ENCODE results near the gene TSHZ2. TPM values are rescaled to one million over a fixed set of nuclear protein-coding genes. Genes with fewer than 3 reads are reported as not detected.

TSHZ2 gene
- total and polyA plus RNA-seq, 9 donors = 7.3 to 23.1 (median 12.5) TPM

DNA sequence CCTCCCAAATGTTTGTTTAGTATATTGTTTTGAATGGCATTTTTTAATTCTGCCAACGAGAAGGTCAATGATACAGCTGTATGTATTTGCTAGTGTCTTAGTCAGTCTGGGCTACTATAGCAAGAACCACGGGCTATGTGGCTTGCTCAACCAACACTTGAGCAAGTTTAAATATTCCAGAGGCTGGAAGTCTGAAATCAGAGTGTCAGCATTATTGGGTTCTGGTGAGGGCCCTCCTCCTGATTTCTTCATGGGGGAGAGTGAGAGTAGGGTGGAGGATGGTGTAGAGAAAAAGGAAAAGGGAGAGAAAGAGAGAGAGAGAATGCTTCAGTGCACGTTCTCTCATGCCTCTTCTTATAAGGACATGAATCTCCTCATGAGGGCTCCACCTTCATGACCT is 144.6 kb downstream of the TSHZ2 start:
- Histone ChIP-seq H3K27ac (ENCODE audit: low read length) (no peak overlapping the region), H3K36me3 (ENCODE audit: control insufficient read depth, insufficient read depth, low read length) (no peaks in the 10 kb centered on the region), H3K27me3 (ENCODE audit: control insufficient read depth, insufficient read depth, low read length) (no peaks in the 10 kb centered on the region), H3K9me3 (replicated peaks; ENCODE audit: control insufficient read depth, low read depth, low read length) (no peaks in the 10 kb centered on the region), H3K4me1 (ENCODE audit: control insufficient read depth, insufficient read depth, low read length) (no peaks in the 10 kb centered on the region), H3K4me3 (ENCODE audit: low read length) (no peak overlapping the region)
- WGBS (ENCODE audit: insufficient coverage) = 86% methylated on average over 1 of the region's 3 CpGs
- DNase-seq = no peak

GRCh38 chr20:53122853-53123252 is 150.7 kb downstream of the TSHZ2 start:
- DNase-seq = no peak
- 100% methylated on average over 1 of the region's 4 CpGs for WGBS (ENCODE audit: insufficient coverage)
- H3K27ac ChIP-seq (ENCODE audit: low read length) = no peak overlapping the region

DNA sequence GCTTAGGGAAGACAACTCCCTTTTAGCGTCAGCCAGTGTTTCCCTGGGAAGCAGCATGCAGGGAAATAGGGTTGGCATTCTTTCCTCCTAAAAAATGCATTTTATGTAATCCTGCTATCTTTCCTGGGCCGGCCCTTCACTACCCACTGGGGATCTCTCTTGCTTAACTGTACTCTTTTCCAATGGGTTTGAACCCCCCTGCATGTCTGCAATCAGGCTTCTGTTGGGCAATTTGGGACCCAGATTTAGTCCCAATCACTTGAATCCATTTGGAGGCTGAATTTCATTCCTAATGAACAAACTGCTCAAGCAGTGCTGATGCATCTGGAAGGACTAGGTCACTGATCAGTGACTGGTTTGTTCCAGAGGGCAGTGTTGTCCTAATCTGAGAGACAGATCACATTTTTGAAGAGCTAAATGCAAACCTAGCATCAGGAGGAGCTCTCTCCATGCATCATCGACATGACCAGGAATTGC is 152.0 kb downstream of the TSHZ2 start:
- H3K4me1 ChIP-seq (ENCODE audit: control insufficient read depth, insufficient read depth, low read length) = peaks cover 8% of the 10 kb centered on the region
- H3K36me3 ChIP-seq (ENCODE audit: control insufficient read depth, insufficient read depth, low read length) = no peaks in the 10 kb centered on the region
- H3K4me3 ChIP-seq (ENCODE audit: low read length) = no peak overlapping the region
- 13% methylated on average over 1 of the region's 3 CpGs for WGBS (ENCODE audit: insufficient coverage)
- H3K27ac ChIP-seq (ENCODE audit: low read length) = peak overlapping the region; percentile 45
- no peaks in the 10 kb centered on the region for H3K9me3 ChIP-seq (replicated peaks; ENCODE audit: control insufficient read depth, low read depth, low read length)
- H3K27me3 ChIP-seq (ENCODE audit: control insufficient read depth, insufficient read depth, low read length) = no peaks in the 10 kb centered on the region
- DNase-seq = peak; percentile 82

More at GRCh38 chr20:53122853-53123252, 150.7 kb downstream of the TSHZ2 start:
- no peaks in the 10 kb centered on the region for H3K9me3 ChIP-seq (replicated peaks; ENCODE audit: control insufficient read depth, low read depth, low read length)
- no peak overlapping the region for H3K4me3 ChIP-seq (ENCODE audit: low read length)
- H3K4me1 ChIP-seq (ENCODE audit: control insufficient read depth, insufficient read depth, low read length) = peaks cover 8% of the 10 kb centered on the region
- H3K36me3 ChIP-seq (ENCODE audit: control insufficient read depth, insufficient read depth, low read length) = no peaks in the 10 kb centered on the region
- H3K27me3 ChIP-seq (ENCODE audit: control insufficient read depth, insufficient read depth, low read length) = no peaks in the 10 kb centered on the region

- WGBS (ENCODE audit: insufficient coverage) = no CpG with 5 or more reads among the region's 3 CpGs
- Histone ChIP-seq H3K4me3 (ENCODE audit: low read length) (no peak overlapping the region), H3K27me3 (ENCODE audit: control insufficient read depth, insufficient read depth, low read length) (no peaks in the 10 kb centered on the region), H3K4me1 (ENCODE audit: control insufficient read depth, insufficient read depth, low read length) (peaks cover 8% of the 10 kb centered on the region), H3K9me3 (replicated peaks; ENCODE audit: control insufficient read depth, low read depth, low read length) (no peaks in the 10 kb centered on the region), H3K27ac (ENCODE audit: low read length) (peak overlapping the region; percentile 8), H3K36me3 (ENCODE audit: control insufficient read depth, insufficient read depth, low read length) (no peaks in the 10 kb centered on the region)
- no peak for DNase-seq
Observed at GRCh38 chr20:53124803-53125202, 152.6 kb downstream of the TSHZ2 start.

DNA sequence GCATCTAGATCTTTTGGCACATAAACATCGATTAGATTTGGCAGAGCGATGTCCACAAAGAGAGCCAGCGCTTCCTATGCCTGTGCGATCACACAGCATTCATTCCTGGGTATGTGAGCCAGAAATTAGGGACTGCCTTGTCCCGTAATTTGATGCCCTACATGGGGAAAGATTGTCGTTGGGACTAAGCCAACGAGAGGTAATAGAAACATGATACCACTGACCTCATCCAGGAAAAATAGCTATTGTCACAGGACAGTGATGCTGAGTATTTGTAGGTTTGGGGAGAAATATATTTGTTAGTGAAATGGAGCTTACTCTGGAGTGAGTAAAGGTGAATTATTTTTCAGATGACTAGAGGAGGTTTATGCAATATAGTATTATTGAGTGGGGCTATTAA is 154.0 kb downstream of the TSHZ2 start:
- no peaks in the 10 kb centered on the region for H3K9me3 ChIP-seq (replicated peaks; ENCODE audit: control insufficient read depth, low read depth, low read length)
- no peak for DNase-seq
- H3K36me3 ChIP-seq (ENCODE audit: control insufficient read depth, insufficient read depth, low read length) = no peaks in the 10 kb centered on the region
- H3K4me3 ChIP-seq (ENCODE audit: low read length) = no peak overlapping the region
- peaks cover 8% of the 10 kb centered on the region for H3K4me1 ChIP-seq (ENCODE audit: control insufficient read depth, insufficient read depth, low read length)
- WGBS (ENCODE audit: insufficient coverage) = 31% methylated on average over 7 of the region's 7 CpGs
- no peak overlapping the region for H3K27ac ChIP-seq (ENCODE audit: low read length)
- no peaks in the 10 kb centered on the region for H3K27me3 ChIP-seq (ENCODE audit: control insufficient read depth, insufficient read depth, low read length)

GRCh38 chr20:53127027-53127426 is 154.9 kb downstream of the TSHZ2 start:
- H3K27me3 ChIP-seq (ENCODE audit: control insufficient read depth, insufficient read depth, low read length) = no peaks in the 10 kb centered on the region
- WGBS (ENCODE audit: insufficient coverage) = no CpG with 5 or more reads among the region's 2 CpGs
- H3K4me1 ChIP-seq (ENCODE audit: control insufficient read depth, insufficient read depth, low read length) = peaks cover 8% of the 10 kb centered on the region
- H3K4me3 ChIP-seq (ENCODE audit: low read length) = no peak overlapping the region
- no peak for DNase-seq
- H3K27ac ChIP-seq (ENCODE audit: low read length) = no peak overlapping the region
- no peaks in the 10 kb centered on the region for H3K9me3 ChIP-seq (replicated peaks; ENCODE audit: control insufficient read depth, low read depth, low read length)
- no peaks in the 10 kb centered on the region for H3K36me3 ChIP-seq (ENCODE audit: control insufficient read depth, insufficient read depth, low read length)

DNA sequence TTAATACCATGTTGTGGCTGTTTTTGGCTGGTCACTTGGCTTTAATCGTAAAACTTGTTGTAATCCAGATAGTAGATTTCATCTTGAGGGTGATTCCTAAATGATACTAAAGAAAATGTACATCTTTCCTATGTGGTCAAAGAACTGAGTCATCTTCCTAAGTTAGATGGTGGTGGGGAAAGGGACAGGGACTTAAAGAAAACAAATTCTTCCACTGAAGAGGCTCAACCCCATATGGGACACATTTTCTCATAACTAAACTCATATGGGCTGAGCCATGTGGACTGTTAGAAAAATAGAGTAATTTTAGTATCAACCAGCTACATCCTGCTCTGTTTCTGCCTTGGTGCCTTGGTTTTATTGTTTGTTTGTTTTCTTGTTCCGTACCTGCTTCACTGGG is 155.8 kb downstream of the TSHZ2 start:
- Histone ChIP-seq H3K27ac (ENCODE audit: low read length) (no peak overlapping the region), H3K36me3 (ENCODE audit: control insufficient read depth, insufficient read depth, low read length) (no peaks in the 10 kb centered on the region), H3K27me3 (ENCODE audit: control insufficient read depth, insufficient read depth, low read length) (no peaks in the 10 kb centered on the region), H3K4me3 (ENCODE audit: low read length) (no peak overlapping the region), H3K4me1 (ENCODE audit: control insufficient read depth, insufficient read depth, low read length) (peaks cover 8% of the 10 kb centered on the region), H3K9me3 (replicated peaks; ENCODE audit: control insufficient read depth, low read depth, low read length) (no peaks in the 10 kb centered on the region)
- WGBS (ENCODE audit: insufficient coverage) = no CpG with 5 or more reads among the region's 2 CpGs
- no peak for DNase-seq

DNA sequence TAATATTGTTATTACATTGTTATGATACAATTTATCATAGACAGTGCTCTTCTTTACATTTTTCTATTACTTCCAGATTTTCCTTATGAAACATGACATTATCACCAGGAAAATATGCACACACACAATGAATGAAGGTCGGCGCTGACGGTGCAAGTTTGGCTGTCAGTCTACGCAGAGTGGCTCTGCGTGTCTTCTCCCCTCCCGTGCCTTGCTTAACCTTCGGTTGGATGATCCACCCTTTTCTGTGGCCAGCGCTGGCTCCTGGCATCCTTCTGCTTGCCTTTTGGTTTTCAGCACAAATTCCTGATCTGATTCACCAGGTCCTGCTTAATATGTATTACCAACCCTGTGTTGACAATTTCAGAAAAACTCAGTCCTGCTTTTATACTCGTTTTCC is 157.4 kb downstream of the TSHZ2 start:
- H3K27me3 ChIP-seq (ENCODE audit: control insufficient read depth, insufficient read depth, low read length) = no peaks in the 10 kb centered on the region
- 83% methylated on average over 8 of the region's 9 CpGs for WGBS (ENCODE audit: insufficient coverage)
- H3K27ac ChIP-seq (ENCODE audit: low read length) = no peak overlapping the region
- DNase-seq = no peak
- no peak overlapping the region for H3K4me3 ChIP-seq (ENCODE audit: low read length)
- peaks cover 4% of the 10 kb centered on the region for H3K4me1 ChIP-seq (ENCODE audit: control insufficient read depth, insufficient read depth, low read length)
- H3K9me3 ChIP-seq (replicated peaks; ENCODE audit: control insufficient read depth, low read depth, low read length) = no peaks in the 10 kb centered on the region
- H3K36me3 ChIP-seq (ENCODE audit: control insufficient read depth, insufficient read depth, low read length) = no peaks in the 10 kb centered on the region

DNA sequence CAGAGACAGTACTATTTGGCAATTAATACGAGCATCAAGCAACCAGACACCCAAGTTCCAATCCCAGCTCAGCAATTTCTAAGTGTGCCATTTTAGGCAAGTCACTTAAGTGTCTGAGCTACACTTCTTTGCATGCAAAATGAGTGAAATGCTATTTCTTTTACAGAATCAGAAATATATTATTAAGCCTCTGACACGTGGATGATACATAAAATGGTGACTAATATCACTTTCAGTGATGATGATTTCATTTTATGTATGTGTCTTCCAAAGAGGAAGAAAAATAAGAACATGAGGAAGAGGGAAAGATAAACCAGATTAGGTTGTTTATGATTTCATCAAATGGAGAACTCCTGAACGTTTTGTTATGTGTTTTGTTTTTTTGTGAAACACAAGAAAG is 158.6 kb downstream of the TSHZ2 start:
- DNase-seq = no peak
- Histone ChIP-seq H3K9me3 (replicated peaks; ENCODE audit: control insufficient read depth, low read depth, low read length) (no peaks in the 10 kb centered on the region), H3K36me3 (ENCODE audit: control insufficient read depth, insufficient read depth, low read length) (no peaks in the 10 kb centered on the region), H3K4me3 (ENCODE audit: low read length) (no peak overlapping the region), H3K4me1 (ENCODE audit: control insufficient read depth, insufficient read depth, low read length) (peaks cover 4% of the 10 kb centered on the region), H3K27ac (ENCODE audit: low read length) (no peak overlapping the region), H3K27me3 (ENCODE audit: control insufficient read depth, insufficient read depth, low read length) (no peaks in the 10 kb centered on the region)
- no CpG with 5 or more reads among the region's 3 CpGs for WGBS (ENCODE audit: insufficient coverage)

- Histone ChIP-seq H3K9me3 (replicated peaks; ENCODE audit: control insufficient read depth, low read depth, low read length) (no peaks in the 10 kb centered on the region), H3K27ac (ENCODE audit: low read length) (no peak overlapping the region), H3K36me3 (ENCODE audit: control insufficient read depth, insufficient read depth, low read length) (no peaks in the 10 kb centered on the region), H3K4me3 (ENCODE audit: low read length) (no peak overlapping the region), H3K27me3 (ENCODE audit: control insufficient read depth, insufficient read depth, low read length) (no peaks in the 10 kb centered on the region), H3K4me1 (ENCODE audit: control insufficient read depth, insufficient read depth, low read length) (no peaks in the 10 kb centered on the region)
- WGBS (ENCODE audit: insufficient coverage) = 46% methylated on average over 3 of the region's 4 CpGs
- DNase-seq = no peak
Observed at GRCh38 chr20:53133125-53133524, 161.0 kb downstream of the TSHZ2 start.

- Histone ChIP-seq H3K27me3 (ENCODE audit: control insufficient read depth, insufficient read depth, low read length) (no peaks in the 10 kb centered on the region), H3K27ac (ENCODE audit: low read length) (no peak overlapping the region), H3K36me3 (ENCODE audit: control insufficient read depth, insufficient read depth, low read length) (no peaks in the 10 kb centered on the region), H3K4me3 (ENCODE audit: low read length) (no peak overlapping the region), H3K4me1 (ENCODE audit: control insufficient read depth, insufficient read depth, low read length) (no peaks in the 10 kb centered on the region), H3K9me3 (replicated peaks; ENCODE audit: control insufficient read depth, low read depth, low read length) (no peaks in the 10 kb centered on the region)
- 100% methylated on average over 1 of the region's 4 CpGs for WGBS (ENCODE audit: insufficient coverage)
- DNase-seq = no peak
Observed at GRCh38 chr20:53133628-53134027, 161.5 kb downstream of the TSHZ2 start.
